Stomach (tissue), 4 donors: ENCODE data around the gene ORM1.

ENCODE experiments used
- EP300 ChIP-seq: sonication (generic); formaldehyde crosslinking; IDR thresholded peaks from one replicate; pipeline ENCODE4 v1.6.1; 2017; ENCODE audit warnings: antibody characterized with exemption
- POLR2A ChIP-seq, 4 donors: fragments of 450-650 bp; IDR thresholded peaks; one replicate each; pipeline ENCODE4 v1.6.1; 2016; ENCODE audit warnings: antibody characterized with exemption in 4 of 4, control low read depth in 2 of 4, mild to moderate bottlenecking in 1 of 4, moderate library complexity in 1 of 4
- POLR2AphosphoS5 ChIP-seq, 3 donors: sonication (generic); formaldehyde crosslinking; IDR thresholded peaks; one replicate each; pipeline ENCODE4 v1.6.1; 2016; ENCODE audit warnings: antibody characterized with exemption in 3 of 3
- TF ChIP-seq, protein P1 (sequence below), 7 experiments: fragments of 450-650 bp in 4 of 7; fragments of 200-600 bp in 3 of 7; sonication (generic) in 3 of 7; IDR thresholded peaks; one replicate each; pipeline ENCODE4 v1.5.1; 2016 to 2019; ENCODE audit warnings: antibody characterized with exemption in 7 of 7, control low read depth in 2 of 7, mild to moderate bottlenecking in 1 of 7

DNA sequence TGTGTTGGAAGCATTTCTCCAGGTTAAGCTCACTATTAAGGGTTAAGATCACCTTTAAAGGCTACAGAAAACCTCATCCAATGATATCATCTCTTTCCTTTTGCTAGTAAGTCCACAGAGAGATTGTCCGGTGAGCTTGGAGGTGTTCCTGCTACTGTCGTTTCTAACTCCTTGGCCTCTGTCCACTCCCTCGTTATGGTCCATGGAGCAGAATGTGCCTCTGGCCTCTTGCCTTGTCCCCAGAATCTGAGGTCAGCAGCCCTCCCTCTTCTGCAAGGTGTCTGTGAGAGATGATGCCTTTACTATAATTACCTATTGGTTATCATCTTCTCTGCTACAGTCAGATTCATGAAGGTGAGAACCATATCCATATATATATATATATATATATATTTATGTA is 21.8 kb downstream of the ORM1 start:
- TF ChIP-seq, protein P1, sequence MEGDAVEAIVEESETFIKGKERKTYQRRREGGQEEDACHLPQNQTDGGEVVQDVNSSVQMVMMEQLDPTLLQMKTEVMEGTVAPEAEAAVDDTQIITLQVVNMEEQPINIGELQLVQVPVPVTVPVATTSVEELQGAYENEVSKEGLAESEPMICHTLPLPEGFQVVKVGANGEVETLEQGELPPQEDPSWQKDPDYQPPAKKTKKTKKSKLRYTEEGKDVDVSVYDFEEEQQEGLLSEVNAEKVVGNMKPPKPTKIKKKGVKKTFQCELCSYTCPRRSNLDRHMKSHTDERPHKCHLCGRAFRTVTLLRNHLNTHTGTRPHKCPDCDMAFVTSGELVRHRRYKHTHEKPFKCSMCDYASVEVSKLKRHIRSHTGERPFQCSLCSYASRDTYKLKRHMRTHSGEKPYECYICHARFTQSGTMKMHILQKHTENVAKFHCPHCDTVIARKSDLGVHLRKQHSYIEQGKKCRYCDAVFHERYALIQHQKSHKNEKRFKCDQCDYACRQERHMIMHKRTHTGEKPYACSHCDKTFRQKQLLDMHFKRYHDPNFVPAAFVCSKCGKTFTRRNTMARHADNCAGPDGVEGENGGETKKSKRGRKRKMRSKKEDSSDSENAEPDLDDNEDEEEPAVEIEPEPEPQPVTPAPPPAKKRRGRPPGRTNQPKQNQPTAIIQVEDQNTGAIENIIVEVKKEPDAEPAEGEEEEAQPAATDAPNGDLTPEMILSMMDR (IDR thresholded peaks at IDR 0.05), result no peak
- TF ChIP-seq POLR2A (IDR thresholded peaks at IDR 0.05) (no peak), POLR2AphosphoS5 (IDR thresholded peaks at IDR 0.05) (no peak), EP300 (no peak)
